GM23338 (cell line): ENCODE results near the gene EPHB1. TPM values are rescaled to one million over a fixed set of nuclear protein-coding genes. Genes with fewer than 3 reads are reported as not detected.

Source experiments
- ATAC-seq: fragments of 200-7000 bp; cut with Tn5 transposase; 3 replicates; pipeline ENCODE4 v1.9.1; 2020
- DNase-seq: peaks from one replicate; pipeline ENCODE4 v3.0.0-alpha.2; 2015; ENCODE audit warnings: low spot score
- H2AFZ ChIP-seq: fragments of 200-600 bp; sonication (generic); 2 replicates; pipeline ENCODE4 v1.8.0; 2016; ENCODE audit warnings: antibody characterized with exemption, mild to moderate bottlenecking, moderate library complexity
- H3F3A ChIP-seq: fragments of 200-600 bp; sonication (generic); replicated peaks from 2 replicates; pipeline ENCODE4 v1.8.0; 2017; ENCODE audit warnings: antibody characterized with exemption, mixed run types, low read depth
- H3K27ac ChIP-seq: fragments of 200-600 bp; sonication (generic); 2 replicates; pipeline ENCODE4 v1.6.1; 2016; ENCODE audit warnings: low read depth
- H3K27me3 ChIP-seq: fragments of 200-600 bp; sonication (generic); 2 replicates; pipeline ENCODE4 v1.8.0; 2016; ENCODE audit warnings: mild to moderate bottlenecking, mixed run types, moderate library complexity; ENCODE audit not compliant: insufficient read depth
- H3K36me3 ChIP-seq: fragments of 200-600 bp; sonication (generic); 2 replicates; pipeline ENCODE4 v1.8.0; 2016; ENCODE audit warnings: mild to moderate bottlenecking; ENCODE audit not compliant: insufficient read depth
- H3K4me1 ChIP-seq: fragments of 200-600 bp; sonication (generic); 2 replicates; pipeline ENCODE4 v1.8.0; 2016; ENCODE audit warnings: mild to moderate bottlenecking, moderate library complexity; ENCODE audit not compliant: insufficient read depth
- H3K4me2 ChIP-seq: fragments of 200-600 bp; sonication (generic); 2 replicates; pipeline ENCODE4 v1.7.1; 2017; ENCODE audit warnings: mixed run types
- H3K4me3 ChIP-seq: fragments of 200-600 bp; sonication (generic); 2 replicates; pipeline ENCODE4 v1.6.1; 2016; ENCODE audit warnings: mixed run types
- H3K79me2 ChIP-seq: fragments of 200-600 bp; sonication (generic); replicated peaks from 2 replicates; pipeline ENCODE4 v1.8.0; 2017; ENCODE audit warnings: mild to moderate bottlenecking; ENCODE audit not compliant: insufficient read depth
- H3K9me2 ChIP-seq: fragments of 200-600 bp; sonication (generic); 2 replicates; pipeline ENCODE4 v1.8.0; 2017; ENCODE audit not compliant: insufficient read depth
- H4K20me1 ChIP-seq: fragments of 200-600 bp; sonication (generic); replicated peaks from 2 replicates; pipeline ENCODE4 v1.8.0; 2017; ENCODE audit warnings: mild to moderate bottlenecking; ENCODE audit not compliant: insufficient read depth
- H3K27ac Mint-ChIP-seq: 2 replicates; pipeline ENCODE4 v1.8.0; 2020; ENCODE audit warnings: inconsistent platforms, mild to moderate bottlenecking, moderate library complexity, mixed read lengths
- H3K27me3 Mint-ChIP-seq: 3 replicates; pipeline ENCODE4 v1.8.0; 2022; ENCODE audit warnings: low read depth, mild to moderate bottlenecking, moderate library complexity, mixed read lengths, inconsistent platforms; ENCODE audit not compliant: insufficient read depth, poor library complexity
- H3K36me3 Mint-ChIP-seq: 3 replicates; pipeline ENCODE4 v1.8.0; 2021; ENCODE audit warnings: low read depth, mild to moderate bottlenecking, inconsistent platforms, moderate library complexity, mixed read lengths
- H3K4me1 Mint-ChIP-seq: 3 replicates; pipeline ENCODE4 v1.8.0; 2020; ENCODE audit warnings: mild to moderate bottlenecking, inconsistent platforms, mixed read lengths
- H3K4me3 Mint-ChIP-seq: 3 replicates; pipeline ENCODE4 v1.8.0; 2021; ENCODE audit warnings: moderate library complexity, mild to moderate bottlenecking, inconsistent platforms, mixed read lengths
- H3K9me3 Mint-ChIP-seq: 3 replicates; pipeline ENCODE4 v1.8.0; 2020; ENCODE audit warnings: moderate library complexity, mild to moderate bottlenecking, inconsistent platforms, mixed read lengths
- CREB1 ChIP-seq: fragments of 250-450 bp; sonication (Bioruptor Pico); IDR thresholded peaks from 2 replicates; pipeline ENCODE4 v1.5.0; 2020; ENCODE audit warnings: low read depth, mild to moderate bottlenecking, moderate library complexity
- STAT1 ChIP-seq: IDR thresholded peaks from one replicate; pipeline ENCODE4 v1.6.1; 2016; ENCODE audit warnings: antibody characterized with exemption; ENCODE audit not compliant: unreplicated experiment
- ZNF331 ChIP-seq: fragments of 250-450 bp; sonication (Bioruptor Pico); IDR thresholded peaks from 2 replicates; pipeline ENCODE4 v1.5.0; 2020; ENCODE audit warnings: low read depth, mild to moderate bottlenecking, moderate library complexity
- polyA plus RNA-seq: library from polyadenylated mRNA; unstranded; fragments of >200 nt; fragmentation: Nextera tagmentation; extraction: Ambion mirVana; gene quantifications from 2 replicates; pipeline ENCODE4 v1.2.1, GENCODE V29; 2016
- total RNA-seq: library from RNA; depleted of rRNA; stranded (reverse); fragments of >200 nt; shearing (Covaris generic); gene quantifications from 2 replicates; pipeline ENCODE4 v1.2.3, GENCODE V29; 2014
- TF ChIP-seq, protein P1 (sequence below): fragments of 250-450 bp; sonication (Bioruptor Pico); IDR thresholded peaks from 2 replicates; pipeline ENCODE4 v1.5.0; 2020; ENCODE audit warnings: mild to moderate bottlenecking, moderate library complexity
- TF ChIP-seq, protein P2 (sequence below): IDR thresholded peaks from one replicate; pipeline ENCODE4 v1.6.1; 2018; ENCODE audit warnings: antibody characterized with exemption; ENCODE audit not compliant: unreplicated experiment
- TF ChIP-seq, protein P3 (sequence below): IDR thresholded peaks from 2 replicates; pipeline ENCODE4 v1.6.1; 2016; ENCODE audit warnings: antibody characterized with exemption

Gene EPHB1
- total and polyA plus RNA-seq, 2 experiments from 2014 or later = 2.7 to 5.2 TPM

DNA sequence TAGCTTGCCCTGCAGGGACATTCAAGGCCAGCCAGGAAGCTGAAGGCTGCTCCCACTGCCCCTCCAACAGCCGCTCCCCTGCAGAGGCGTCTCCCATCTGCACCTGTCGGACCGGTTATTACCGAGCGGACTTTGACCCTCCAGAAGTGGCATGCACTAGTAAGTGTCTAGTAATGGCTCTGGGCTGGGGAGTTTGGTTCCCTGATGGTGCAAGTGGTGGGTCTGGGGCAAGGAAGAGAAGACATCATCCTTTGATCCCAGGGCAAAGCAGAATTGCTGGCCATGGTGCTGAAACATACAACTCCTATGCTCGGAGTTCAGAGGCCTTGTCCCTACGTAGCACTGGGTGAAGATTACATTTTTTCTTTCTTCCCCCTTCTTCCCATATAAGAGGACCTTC, 311.4 kb downstream of the EPHB1 start (continued):
- TF ChIP-seq, protein P1, sequence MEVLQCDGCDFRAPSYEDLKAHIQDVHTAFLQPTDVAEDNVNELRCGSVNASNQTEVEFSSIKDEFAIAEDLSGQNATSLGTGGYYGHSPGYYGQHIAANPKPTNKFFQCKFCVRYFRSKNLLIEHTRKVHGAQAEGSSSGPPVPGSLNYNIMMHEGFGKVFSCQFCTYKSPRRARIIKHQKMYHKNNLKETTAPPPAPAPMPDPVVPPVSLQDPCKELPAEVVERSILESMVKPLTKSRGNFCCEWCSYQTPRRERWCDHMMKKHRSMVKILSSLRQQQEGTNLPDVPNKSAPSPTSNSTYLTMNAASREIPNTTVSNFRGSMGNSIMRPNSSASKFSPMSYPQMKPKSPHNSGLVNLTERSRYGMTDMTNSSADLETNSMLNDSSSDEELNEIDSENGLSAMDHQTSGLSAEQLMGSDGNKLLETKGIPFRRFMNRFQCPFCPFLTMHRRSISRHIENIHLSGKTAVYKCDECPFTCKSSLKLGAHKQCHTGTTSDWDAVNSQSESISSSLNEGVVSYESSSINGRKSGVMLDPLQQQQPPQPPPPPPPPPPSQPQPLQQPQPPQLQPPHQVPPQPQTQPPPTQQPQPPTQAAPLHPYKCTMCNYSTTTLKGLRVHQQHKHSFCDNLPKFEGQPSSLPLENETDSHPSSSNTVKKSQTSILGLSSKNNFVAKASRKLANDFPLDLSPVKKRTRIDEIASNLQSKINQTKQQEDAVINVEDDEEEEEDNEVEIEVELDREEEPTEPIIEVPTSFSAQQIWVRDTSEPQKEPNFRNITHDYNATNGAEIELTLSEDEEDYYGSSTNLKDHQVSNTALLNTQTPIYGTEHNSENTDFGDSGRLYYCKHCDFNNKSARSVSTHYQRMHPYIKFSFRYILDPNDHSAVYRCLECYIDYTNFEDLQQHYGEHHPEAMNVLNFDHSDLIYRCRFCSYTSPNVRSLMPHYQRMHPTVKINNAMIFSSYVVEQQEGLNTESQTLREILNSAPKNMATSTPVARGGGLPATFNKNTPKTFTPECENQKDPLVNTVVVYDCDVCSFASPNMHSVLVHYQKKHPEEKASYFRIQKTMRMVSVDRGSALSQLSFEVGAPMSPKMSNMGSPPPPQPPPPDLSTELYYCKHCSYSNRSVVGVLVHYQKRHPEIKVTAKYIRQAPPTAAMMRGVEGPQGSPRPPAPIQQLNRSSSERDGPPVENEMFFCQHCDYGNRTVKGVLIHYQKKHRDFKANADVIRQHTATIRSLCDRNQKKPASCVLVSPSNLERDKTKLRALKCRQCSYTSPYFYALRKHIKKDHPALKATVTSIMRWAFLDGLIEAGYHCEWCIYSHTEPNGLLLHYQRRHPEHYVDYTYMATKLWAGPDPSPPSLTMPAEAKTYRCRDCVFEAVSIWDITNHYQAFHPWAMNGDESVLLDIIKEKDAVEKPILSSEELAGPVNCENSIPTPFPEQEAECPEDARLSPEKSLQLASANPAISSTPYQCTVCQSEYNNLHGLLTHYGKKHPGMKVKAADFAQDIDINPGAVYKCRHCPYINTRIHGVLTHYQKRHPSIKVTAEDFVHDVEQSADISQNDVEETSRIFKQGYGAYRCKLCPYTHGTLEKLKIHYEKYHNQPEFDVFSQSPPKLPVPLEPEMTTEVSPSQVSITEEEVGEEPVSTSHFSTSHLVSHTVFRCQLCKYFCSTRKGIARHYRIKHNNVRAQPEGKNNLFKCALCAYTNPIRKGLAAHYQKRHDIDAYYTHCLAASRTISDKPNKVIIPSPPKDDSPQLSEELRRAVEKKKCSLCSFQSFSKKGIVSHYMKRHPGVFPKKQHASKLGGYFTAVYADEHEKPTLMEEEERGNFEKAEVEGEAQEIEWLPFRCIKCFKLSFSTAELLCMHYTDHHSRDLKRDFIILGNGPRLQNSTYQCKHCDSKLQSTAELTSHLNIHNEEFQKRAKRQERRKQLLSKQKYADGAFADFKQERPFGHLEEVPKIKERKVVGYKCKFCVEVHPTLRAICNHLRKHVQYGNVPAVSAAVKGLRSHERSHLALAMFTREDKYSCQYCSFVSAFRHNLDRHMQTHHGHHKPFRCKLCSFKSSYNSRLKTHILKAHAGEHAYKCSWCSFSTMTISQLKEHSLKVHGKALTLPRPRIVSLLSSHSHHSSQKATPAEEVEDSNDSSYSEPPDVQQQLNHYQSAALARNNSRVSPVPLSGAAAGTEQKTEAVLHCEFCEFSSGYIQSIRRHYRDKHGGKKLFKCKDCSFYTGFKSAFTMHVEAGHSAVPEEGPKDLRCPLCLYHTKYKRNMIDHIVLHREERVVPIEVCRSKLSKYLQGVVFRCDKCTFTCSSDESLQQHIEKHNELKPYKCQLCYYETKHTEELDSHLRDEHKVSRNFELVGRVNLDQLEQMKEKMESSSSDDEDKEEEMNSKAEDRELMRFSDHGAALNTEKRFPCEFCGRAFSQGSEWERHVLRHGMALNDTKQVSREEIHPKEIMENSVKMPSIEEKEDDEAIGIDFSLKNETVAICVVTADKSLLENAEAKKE = peak; percentile 88
- TF ChIP-seq ZNF331 (CRISPR knock-in tag) = no peak
- TF ChIP-seq, protein P2, sequence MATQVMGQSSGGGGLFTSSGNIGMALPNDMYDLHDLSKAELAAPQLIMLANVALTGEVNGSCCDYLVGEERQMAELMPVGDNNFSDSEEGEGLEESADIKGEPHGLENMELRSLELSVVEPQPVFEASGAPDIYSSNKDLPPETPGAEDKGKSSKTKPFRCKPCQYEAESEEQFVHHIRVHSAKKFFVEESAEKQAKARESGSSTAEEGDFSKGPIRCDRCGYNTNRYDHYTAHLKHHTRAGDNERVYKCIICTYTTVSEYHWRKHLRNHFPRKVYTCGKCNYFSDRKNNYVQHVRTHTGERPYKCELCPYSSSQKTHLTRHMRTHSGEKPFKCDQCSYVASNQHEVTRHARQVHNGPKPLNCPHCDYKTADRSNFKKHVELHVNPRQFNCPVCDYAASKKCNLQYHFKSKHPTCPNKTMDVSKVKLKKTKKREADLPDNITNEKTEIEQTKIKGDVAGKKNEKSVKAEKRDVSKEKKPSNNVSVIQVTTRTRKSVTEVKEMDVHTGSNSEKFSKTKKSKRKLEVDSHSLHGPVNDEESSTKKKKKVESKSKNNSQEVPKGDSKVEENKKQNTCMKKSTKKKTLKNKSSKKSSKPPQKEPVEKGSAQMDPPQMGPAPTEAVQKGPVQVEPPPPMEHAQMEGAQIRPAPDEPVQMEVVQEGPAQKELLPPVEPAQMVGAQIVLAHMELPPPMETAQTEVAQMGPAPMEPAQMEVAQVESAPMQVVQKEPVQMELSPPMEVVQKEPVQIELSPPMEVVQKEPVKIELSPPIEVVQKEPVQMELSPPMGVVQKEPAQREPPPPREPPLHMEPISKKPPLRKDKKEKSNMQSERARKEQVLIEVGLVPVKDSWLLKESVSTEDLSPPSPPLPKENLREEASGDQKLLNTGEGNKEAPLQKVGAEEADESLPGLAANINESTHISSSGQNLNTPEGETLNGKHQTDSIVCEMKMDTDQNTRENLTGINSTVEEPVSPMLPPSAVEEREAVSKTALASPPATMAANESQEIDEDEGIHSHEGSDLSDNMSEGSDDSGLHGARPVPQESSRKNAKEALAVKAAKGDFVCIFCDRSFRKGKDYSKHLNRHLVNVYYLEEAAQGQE = peak; percentile 87

DNA sequence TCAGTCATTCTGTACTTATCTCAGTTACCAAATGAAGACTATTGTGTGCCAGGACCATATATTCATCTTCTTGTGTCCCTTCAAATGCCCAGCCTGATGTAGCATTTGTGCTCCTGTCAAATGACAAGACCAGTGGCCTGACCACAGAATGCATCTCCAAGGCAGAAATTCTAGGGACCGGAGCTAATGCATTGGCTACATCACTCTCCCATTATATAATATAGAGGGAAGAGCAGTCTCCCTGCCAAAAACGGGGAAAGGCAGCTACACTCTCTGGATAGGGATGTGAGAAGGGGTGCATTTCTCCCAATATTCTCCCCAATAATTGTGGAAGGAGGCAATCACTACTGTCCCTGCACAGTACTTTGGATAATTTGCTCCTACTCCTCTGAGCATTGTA, 312.0 kb downstream of the EPHB1 start:
- H3K4me1 ChIP-seq = 0 out of 2 replicates have a peak, but pooled peaks cover 7% of the 10 kb centered on the region
- no peak overlapping the region for H3K27ac Mint-ChIP-seq
- no peak for TF ChIP-seq CREB1 (CRISPR knock-in tag)
- TF ChIP-seq, protein P3, sequence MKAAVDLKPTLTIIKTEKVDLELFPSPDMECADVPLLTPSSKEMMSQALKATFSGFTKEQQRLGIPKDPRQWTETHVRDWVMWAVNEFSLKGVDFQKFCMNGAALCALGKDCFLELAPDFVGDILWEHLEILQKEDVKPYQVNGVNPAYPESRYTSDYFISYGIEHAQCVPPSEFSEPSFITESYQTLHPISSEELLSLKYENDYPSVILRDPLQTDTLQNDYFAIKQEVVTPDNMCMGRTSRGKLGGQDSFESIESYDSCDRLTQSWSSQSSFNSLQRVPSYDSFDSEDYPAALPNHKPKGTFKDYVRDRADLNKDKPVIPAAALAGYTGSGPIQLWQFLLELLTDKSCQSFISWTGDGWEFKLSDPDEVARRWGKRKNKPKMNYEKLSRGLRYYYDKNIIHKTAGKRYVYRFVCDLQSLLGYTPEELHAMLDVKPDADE = no peak
- no peak for TF ChIP-seq STAT1
- TF ChIP-seq ZNF331 (CRISPR knock-in tag) = no peak
- peaks cover 4% of the 10 kb centered on the region for H3K27me3 Mint-ChIP-seq
- no peaks in the 10 kb centered on the region for H4K20me1 ChIP-seq
- H3K79me2 ChIP-seq = no peaks in the 10 kb centered on the region
- no peaks in the 10 kb centered on the region for H3K27me3 ChIP-seq
- H3K36me3 ChIP-seq = no peaks in the 10 kb centered on the region
- H3K4me3 ChIP-seq = no peak overlapping the region
- peaks cover 14% of the 10 kb centered on the region for H3K4me1 Mint-ChIP-seq
- no peak overlapping the region for H3K27ac ChIP-seq
- H3K9me2 ChIP-seq = peaks cover 7% of the 10 kb centered on the region
- H3K36me3 Mint-ChIP-seq = no peaks in the 10 kb centered on the region
- DNase-seq (no peak), ATAC-seq (no peak)
- no peak overlapping the region for H2AFZ ChIP-seq
- no peaks in the 10 kb centered on the region for H3F3A ChIP-seq
- no peaks in the 10 kb centered on the region for H3K9me3 Mint-ChIP-seq
- no peak overlapping the region for H3K4me2 ChIP-seq
- H3K4me3 Mint-ChIP-seq = no peak overlapping the region
